Naive thymus-derived CD4-positive, alpha-beta T cell (primary cell): ENCODE measurements around the gene MAST1. TPM values are rescaled to one million over a fixed set of nuclear protein-coding genes. Genes with fewer than 3 reads are reported as not detected.
A peak's percentile ranks its signal among the peaks of the same experiment; 100 is the strongest.

Experiments
- ATAC-seq: fragments of 150-1000 bp; cut with Tn5 transposase; 2 replicates; pipeline ENCODE4 v1.10.0; 2021; ENCODE audit warnings: mild to moderate bottlenecking, moderate library complexity
- CTCF ChIA-PET: fragments of 350-600 bp; sonication (Branson Sonifier 250); formaldehyde crosslinking; loops from one replicate; lab custom pipeline; 2021; ENCODE audit warnings: antibody characterized with exemption; lab: Charles Lee
- POLR2A ChIA-PET: fragments of 350-600 bp; sonication (Branson Sonifier 250); formaldehyde crosslinking; loops from one replicate; lab custom pipeline; 2021; ENCODE audit warnings: antibody characterized with exemption, inconsistent platforms; lab: Charles Lee
- DNase-seq, 9 donors: peaks; one replicate each; pipeline versions ENCODE4 v3.0.0 to v3.0.0-alpha.2; 2020 to 2022; ENCODE audit warnings: mixed read lengths in 1 of 9
- H3K27ac ChIP-seq: one replicate; pipeline ENCODE4 v1.7.0; 2013; ENCODE audit warnings: mild to moderate bottlenecking, low read depth, low read length, moderate library complexity
- H3K27me3 ChIP-seq, 2 donors: one replicate each; pipeline ENCODE4 v1.7.0; 2013; ENCODE audit warnings: low read length in 2 of 2, mild to moderate bottlenecking in 2 of 2, moderate library complexity in 2 of 2; ENCODE audit not compliant: control insufficient read depth in 2 of 2, insufficient read depth in 2 of 2
- H3K36me3 ChIP-seq, 3 experiments: 1 replicate in 2 of 3; 2 replicates in 1 of 3; pipeline ENCODE4 v1.7.0; 2013; ENCODE audit warnings: low read length in 3 of 3, mild to moderate bottlenecking in 3 of 3, moderate library complexity in 1 of 3; ENCODE audit not compliant: insufficient read depth in 3 of 3, control insufficient read depth in 2 of 3
- H3K4me1 ChIP-seq, 2 donors: one replicate each; pipeline ENCODE4 v1.7.0; 2013; ENCODE audit warnings: low read length in 2 of 2, mild to moderate bottlenecking in 2 of 2, moderate library complexity in 1 of 2; ENCODE audit not compliant: control insufficient read depth in 2 of 2, insufficient read depth in 2 of 2
- H3K4me3 ChIP-seq: 2 replicates; pipeline ENCODE4 v1.7.0; 2013; ENCODE audit warnings: mild to moderate bottlenecking, low read length
- H3K9me3 ChIP-seq, 3 experiments: 1 replicate in 2 of 3; 2 replicates in 1 of 3; pipeline ENCODE4 v1.7.0; 2013; ENCODE audit warnings: low read length in 3 of 3; ENCODE audit not compliant: control insufficient read depth in 2 of 3
- H3K27ac Mint-ChIP-seq, 9 donors: one replicate each; pipeline ENCODE4 v1.8.0; 2020 to 2022; ENCODE audit warnings: mixed read lengths in 9 of 9, mild to moderate bottlenecking in 8 of 9, moderate library complexity in 5 of 9, inconsistent platforms in 2 of 9
- H3K27me3 Mint-ChIP-seq, 5 donors: one replicate each; pipeline ENCODE4 v1.8.0; 2021 to 2022; ENCODE audit warnings: mixed read lengths in 5 of 5, mild to moderate bottlenecking in 1 of 5
- H3K36me3 Mint-ChIP-seq, 5 donors: one replicate each; pipeline ENCODE4 v1.8.0; 2020 to 2022; ENCODE audit warnings: mixed read lengths in 5 of 5, mild to moderate bottlenecking in 3 of 5, inconsistent platforms in 1 of 5
- H3K4me1 Mint-ChIP-seq, 7 donors: one replicate each; pipeline ENCODE4 v1.8.0; 2020 to 2022; ENCODE audit warnings: mixed read lengths in 7 of 7, mild to moderate bottlenecking in 3 of 7, inconsistent platforms in 1 of 7
- H3K4me3 Mint-ChIP-seq, 10 donors: one replicate each; pipeline ENCODE4 v1.8.0; 2020 to 2022; ENCODE audit warnings: mild to moderate bottlenecking in 10 of 10, mixed read lengths in 10 of 10, moderate library complexity in 6 of 10, inconsistent platforms in 2 of 10
- H3K9me3 Mint-ChIP-seq, 11 donors: one replicate each; pipeline ENCODE4 v1.8.0; 2020 to 2022; ENCODE audit warnings: mixed read lengths in 11 of 11, mild to moderate bottlenecking in 4 of 11, inconsistent platforms in 1 of 11, moderate library complexity in 1 of 11
- intact Hi-C, 2 donors: fragments of 100-400 bp; cut with micrococcal nuclease; formaldehyde crosslinking; loops; one replicate each; pipeline ENCODE4 v1.15.1; 2023
- polyA plus RNA-seq, 2 donors: library from polyadenylated mRNA; unstranded; fragments of 300-500 nt; fragmentation: Illumina TruSeq; gene quantifications; one replicate each; pipeline ENCODE4 v1.2.3, GENCODE V29; 2021
- total RNA-seq, 6 experiments: library from RNA in 5 of 6; stranded (reverse) in 5 of 6; gene quantifications; 1 replicate in 5 of 6; 2 replicates in 1 of 6; pipeline ENCODE4 v1.2.3 and lab custom pipeline; 2021 to 2026

Gene MAST1
- total RNA-seq, result under 1 TPM in 4 of 5 experiments, not detected in 1; 0.51 to 0.93 (median 0.71) TPM
- polyA plus RNA-seq, result 1 to 10 TPM in 1 of 2 donors, under 1 TPM in 1; 0.70 to 3.5 TPM
- total RNA-seq (lab: John Stamatoyannopoulos, UW), result not detected

- intact Hi-C loops, result loop anchor here in 1 of 2 donors (5.0 kb wide), 1 partner anchor 36 kb away; the partner anchor contains the start of genes PRDX2 and THSD8
Measured at GRCh38 chr19:12838182-12838885, at the start of gene MAST1. MAST1 (plus strand) TSS chr19:12838515; CDS start chr19:12838573, 58 bp downstream.

GRCh38 chr19:12788682-12789097, 49.6 kb upstream of the MAST1 start:
- ChIA-PET CTCF (interaction anchor here (3.0 kb wide), 1 partner anchor 11 kb away, joined by 22 read pairs; no protein-coding TSS in a partner anchor), POLR2A (interaction anchor here (1.2 to 2.4 kb wide), 2 partner anchors 11 to 14 kb away, joined by 3 to 23 read pairs; partner anchors contain the start of genes PRDX2 and THSD8)
- H3K27me3 Mint-ChIP-seq, result peaks cover 0 to 2% (median 0%) of the 10 kb centered on the region in 5 donors
- H3K9me3 ChIP-seq, result no peaks in the 10 kb centered on the region
- no peaks in the 10 kb centered on the region for H3K27me3 ChIP-seq
- peaks cover 0 to 20% (median 0%) of the 10 kb centered on the region in 3 experiments for H3K36me3 ChIP-seq
- peaks cover 0 to 24% (median 0%) of the 10 kb centered on the region in 11 donors for H3K9me3 Mint-ChIP-seq
- H3K27ac ChIP-seq, result peak overlapping the region; percentile 99
- ATAC-seq (no peak), DNase-seq (peak in 2 of 9 donors; percentile 47 to 63)
- intact Hi-C loops, result no loop called here
- H3K4me3 Mint-ChIP-seq, result peak overlapping the region; percentile 61 to 91 (median 80)
- peaks cover 0 to 6% (median 0%) of the 10 kb centered on the region in 5 donors for H3K36me3 Mint-ChIP-seq
- no peak overlapping the region for H3K4me3 ChIP-seq
- H3K4me1 ChIP-seq, result peaks cover 38 to 44% of the 10 kb centered on the region in 2 donors
- H3K4me1 Mint-ChIP-seq, result peaks cover 13 to 27% (median 19%) of the 10 kb centered on the region in 7 donors
- peak overlapping the region; percentile 93 to 100 (median 96) for H3K27ac Mint-ChIP-seq

More at GRCh38 chr19:12838182-12838885, at the start of gene MAST1:
- H3K27me3 Mint-ChIP-seq, result peaks cover 69 to 74% (median 73%) of the 10 kb centered on the region in 5 donors
- DNase-seq (peak in 7 of 9 donors; percentile 37 to 78 (median 52)), ATAC-seq (peak; percentile 84)
- peak within 1 kb of the TSS; percentile 58 to 79 (median 72) for H3K4me3 Mint-ChIP-seq
- ChIA-PET CTCF (interaction anchor here (1.6 kb wide), 1 partner anchor 9 kb away, joined by 5 read pairs; no protein-coding TSS in a partner anchor), POLR2A (no interaction called here)
- H3K36me3 Mint-ChIP-seq, result no peaks in the 10 kb centered on the region
- H3K27ac ChIP-seq, result no peak within 1 kb of the TSS
- H3K9me3 Mint-ChIP-seq, result peaks cover 0 to 5% (median 0%) of the 10 kb centered on the region in 11 donors
- H3K27me3 ChIP-seq, result peaks cover 16 to 33% of the 10 kb centered on the region in 2 donors
- H3K36me3 ChIP-seq, result no peaks in the 10 kb centered on the region
- H3K9me3 ChIP-seq, result no peaks in the 10 kb centered on the region
- H3K4me1 Mint-ChIP-seq, result peaks cover 0 to 46% (median 29%) of the 10 kb centered on the region in 7 donors
- H3K4me1 ChIP-seq, result peaks cover 8 to 11% of the 10 kb centered on the region in 2 donors
- H3K4me3 ChIP-seq, result no peak within 1 kb of the TSS
- peak within 1 kb of the TSS in 3 of 9 donors; percentile 12 to 30 (median 24) for H3K27ac Mint-ChIP-seq

GRCh38 chr19:12789098-12789903, 49.0 kb upstream of the MAST1 start:
- intact Hi-C loops, result no loop called here
- Mint-ChIP-seq H3K4me3 (peak overlapping the region; percentile 61 to 95 (median 84)), H3K27me3 (peaks cover 0 to 2% (median 0%) of the 10 kb centered on the region in 5 donors), H3K4me1 (peaks cover 17 to 30% (median 22%) of the 10 kb centered on the region in 7 donors), H3K9me3 (peaks cover 0 to 27% (median 0%) of the 10 kb centered on the region in 11 donors), H3K36me3 (peaks cover 0 to 6% (median 0%) of the 10 kb centered on the region in 5 donors), H3K27ac (peak overlapping the region; percentile 93 to 100 (median 99))
- POLR2A ChIA-PET, result interaction anchor here (0.6 to 2.4 kb wide), 4 partner anchors 9 to 54 kb away, joined by 3 to 23 read pairs (median 6); partner anchors contain the start of genes PRDX2 and THSD8
- CTCF ChIA-PET, result interaction anchor here (0.8 to 3.0 kb wide), 2 partner anchors 9 to 12 kb away, joined by 3 to 22 read pairs; no protein-coding TSS in a partner anchor
- peaks cover 0 to 20% (median 0%) of the 10 kb centered on the region in 3 experiments for H3K36me3 ChIP-seq
- ATAC-seq (no peak), DNase-seq (peak in 2 of 9 donors; percentile 33 to 44)
- peaks cover 41 to 43% of the 10 kb centered on the region in 2 donors for H3K4me1 ChIP-seq
- H3K27me3 ChIP-seq, result no peaks in the 10 kb centered on the region
- no peak overlapping the region for H3K4me3 ChIP-seq
- H3K27ac ChIP-seq, result peak overlapping the region; percentile 99
- no peaks in the 10 kb centered on the region for H3K9me3 ChIP-seq

- H3K36me3 ChIP-seq, result peaks cover 0 to 20% (median 0%) of the 10 kb centered on the region in 3 experiments
- peaks cover 0 to 2% (median 0%) of the 10 kb centered on the region in 5 donors for H3K27me3 Mint-ChIP-seq
- peak overlapping the region; percentile 98 for H3K4me3 ChIP-seq
- intact Hi-C loops, result loop anchor here (1.0 to 5.0 kb wide), 10 partner anchors 8 to 1698 kb away; partner anchors contain the start of genes CALR (in 2 of the 2), DHPS (in 1 of the 2), IER2 (in 1 of the 2) and STX10 (in 1 of the 2)
- DNase-seq (peak; percentile 80 to 97 (median 83)), ATAC-seq (peak; percentile 48)
- peaks cover 0 to 6% (median 0%) of the 10 kb centered on the region in 5 donors for H3K36me3 Mint-ChIP-seq
- peaks cover 42% of the 10 kb centered on the region in 2 donors for H3K4me1 ChIP-seq
- ChIA-PET POLR2A (interaction anchor here (0.6 to 8.4 kb wide), 12 partner anchors 10 to 1734 kb away, joined by 3 to 621 read pairs (median 12); partner anchors contain the start of genes CALR, GCDH, GET3 and HOOK2), CTCF (interaction anchor here (0.8 to 3.7 kb wide), 4 partner anchors 7 to 13 kb away, joined by 3 to 71 read pairs (median 23); partner anchors contain the start of gene HOOK2)
- H3K27ac Mint-ChIP-seq, result peak overlapping the region; percentile 97 to 100 (median 100)
- H3K9me3 Mint-ChIP-seq, result peaks cover 0 to 27% (median 0%) of the 10 kb centered on the region in 11 donors
- H3K27ac ChIP-seq, result peak overlapping the region; percentile 99
- peak overlapping the region; percentile 89 to 98 (median 94) for H3K4me3 Mint-ChIP-seq
- H3K4me1 Mint-ChIP-seq, result peaks cover 19 to 37% (median 30%) of the 10 kb centered on the region in 7 donors
- no peaks in the 10 kb centered on the region for H3K9me3 ChIP-seq
- H3K27me3 ChIP-seq, result no peaks in the 10 kb centered on the region
Measured at GRCh38 chr19:12789904-12790619, 48.3 kb upstream of the MAST1 start.

- peaks cover 0 to 20% (median 0%) of the 10 kb centered on the region in 3 experiments for H3K36me3 ChIP-seq
- no peaks in the 10 kb centered on the region for H3K9me3 ChIP-seq
- H3K4me1 ChIP-seq, result peaks cover 35 to 38% of the 10 kb centered on the region in 2 donors
- H3K27me3 Mint-ChIP-seq, result peaks cover 0 to 2% (median 0%) of the 10 kb centered on the region in 5 donors
- peaks cover 0 to 6% (median 0%) of the 10 kb centered on the region in 5 donors for H3K36me3 Mint-ChIP-seq
- intact Hi-C loops, result loop anchor here (1.0 to 5.0 kb wide), 11 partner anchors 8 to 1728 kb away; partner anchors contain the start of genes CALR (in 2 of the 2), DHPS (in 1 of the 2), DNAJB1 (in 1 of the 2) and IER2 (in 1 of the 2)
- CTCF ChIA-PET, result interaction anchor here (1.3 to 3.7 kb wide), 3 partner anchors 8 to 26 kb away, joined by 3 to 71 read pairs (median 24); partner anchors contain the start of gene HOOK2
- H3K4me3 ChIP-seq, result peak overlapping the region; percentile 98
- peak overlapping the region; percentile 89 to 98 (median 94) for H3K4me3 Mint-ChIP-seq
- no peak for ATAC-seq
- H3K27me3 ChIP-seq, result no peaks in the 10 kb centered on the region
- peaks cover 0 to 27% (median 0%) of the 10 kb centered on the region in 11 donors for H3K9me3 Mint-ChIP-seq
- peak overlapping the region; percentile 99 for H3K27ac ChIP-seq
- POLR2A ChIA-PET, result interaction anchor here (0.9 to 8.4 kb wide), 21 partner anchors 9 to 1733 kb away, joined by 3 to 621 read pairs (median 8); partner anchors contain the start of genes CALR, FBXW9, GCDH and GET3
- H3K27ac Mint-ChIP-seq, result peak overlapping the region; percentile 97 to 100 (median 100)
- H3K4me1 Mint-ChIP-seq, result peaks cover 22 to 42% (median 34%) of the 10 kb centered on the region in 7 donors
- peak in 4 of 9 donors; percentile 32 to 48 (median 39) for DNase-seq
Measured at GRCh38 chr19:12790628-12791344, 47.5 kb upstream of the MAST1 start.
